Suppressor macrophage treated with lipopolysaccharide for 4 hours (primary cell): Measurements from ENCODE around the gene YPEL2.
"Not testable (repeated sequence)": the region's sequence is repeated elsewhere in the genome, so short reads cannot be mapped to it uniquely, and the experiment has no call there.

ENCODE experiments used
- DNase-seq: peaks from one replicate; pipeline ENCODE4 v3.0.0-alpha.2; 2020

YPEL2 gene

DNA sequence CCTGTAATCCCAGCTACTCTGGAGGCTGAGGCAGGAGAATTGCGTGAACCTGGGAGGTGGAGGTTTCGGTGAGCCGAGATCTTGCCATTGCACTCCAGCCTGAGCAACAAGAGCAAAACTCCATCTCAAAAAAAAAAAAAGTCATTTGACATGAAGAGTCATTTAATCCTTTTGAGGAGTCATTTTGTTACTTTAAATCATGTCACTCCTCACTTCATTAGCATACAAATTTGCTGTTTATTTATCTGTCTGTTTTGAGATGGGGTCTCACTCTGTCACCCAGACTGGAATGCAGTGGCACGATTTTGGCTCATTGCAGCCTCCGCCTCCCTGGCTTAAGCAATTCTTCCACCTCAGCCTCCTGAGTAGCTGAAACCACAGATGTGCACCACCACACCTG is 81.0 kb downstream of the YPEL2 start:
- DNase-seq, result not testable (repeated sequence)

DNA sequence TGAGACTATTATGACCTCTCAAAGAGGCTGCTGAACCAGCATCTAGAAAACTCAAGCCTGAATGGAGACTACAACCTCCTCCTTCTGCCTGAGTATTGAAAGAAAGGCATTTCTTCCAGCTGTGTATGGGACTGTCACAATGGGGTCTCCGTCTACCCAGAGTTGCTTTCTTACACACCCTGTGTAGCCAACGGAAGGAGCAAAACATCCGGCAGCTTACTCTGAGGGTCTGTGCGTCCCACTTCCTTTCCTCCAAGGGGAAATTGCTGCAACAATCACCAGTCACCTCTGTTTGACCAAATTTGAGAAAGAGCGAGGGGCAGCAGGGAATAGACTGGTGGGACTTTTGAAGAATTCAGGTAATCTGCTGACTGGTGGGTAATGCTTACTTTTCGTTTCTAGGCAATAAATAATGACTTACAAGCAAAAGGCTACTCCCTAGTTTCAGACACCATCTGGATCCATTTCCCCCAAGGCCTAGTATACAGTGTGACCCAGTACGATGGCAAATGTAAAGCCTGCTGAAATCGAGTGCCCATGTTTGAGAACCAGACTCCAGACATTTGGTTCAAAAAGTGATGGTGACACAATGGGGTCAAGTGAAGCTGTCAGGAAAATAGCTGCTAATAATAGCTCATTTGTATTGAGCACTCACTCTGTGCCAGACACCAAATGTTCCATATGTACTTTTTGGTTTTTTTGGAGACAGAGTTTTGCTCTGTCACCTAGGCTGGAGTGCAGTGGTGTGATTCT is 81.7 kb downstream of the YPEL2 start:
- no peak for DNase-seq

DNA sequence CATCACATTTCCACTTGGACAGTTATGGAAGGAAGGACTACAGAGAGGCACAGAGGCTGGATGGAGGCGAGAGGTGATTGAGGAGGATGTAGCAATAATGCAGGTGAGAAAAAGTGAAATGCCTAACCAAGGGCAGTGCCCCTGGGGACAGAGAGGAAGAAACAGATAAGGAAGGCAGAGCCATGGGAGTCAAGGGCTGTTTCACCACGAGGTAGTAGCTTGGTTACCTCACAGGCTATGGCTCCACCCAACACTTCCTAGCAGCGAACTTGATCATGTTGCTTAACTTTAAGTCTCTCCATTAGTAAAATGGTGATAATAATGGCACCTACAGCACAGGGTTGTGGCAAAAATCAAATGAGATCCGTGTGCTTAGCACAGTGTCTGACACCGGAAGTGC is 83.9 kb downstream of the YPEL2 start:
- peak; percentile 30 for DNase-seq

DNA sequence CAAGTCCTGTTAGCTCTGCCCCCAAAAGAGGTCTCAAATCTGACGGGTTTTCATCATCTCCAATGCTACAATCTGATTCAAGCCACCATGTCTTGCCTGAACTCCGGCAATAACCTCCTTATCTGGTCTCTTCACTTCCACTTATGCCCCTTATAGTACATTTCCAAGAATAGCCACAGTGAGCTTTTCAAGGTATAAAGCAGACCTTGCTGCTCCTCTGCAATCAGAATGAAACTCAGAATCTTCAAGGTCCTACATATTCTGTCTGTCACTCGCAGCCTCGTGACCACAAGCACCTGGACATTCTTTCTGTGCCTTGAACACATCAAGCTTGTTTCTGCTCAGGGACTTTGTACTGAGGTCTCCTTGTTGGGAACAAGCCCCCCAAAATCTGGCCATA is 84.7 kb downstream of the YPEL2 start:
- DNase-seq, result no peak

GRCh38 chr17:59417452-59417851 is 86.0 kb downstream of the YPEL2 start:
- no peak for DNase-seq

DNA sequence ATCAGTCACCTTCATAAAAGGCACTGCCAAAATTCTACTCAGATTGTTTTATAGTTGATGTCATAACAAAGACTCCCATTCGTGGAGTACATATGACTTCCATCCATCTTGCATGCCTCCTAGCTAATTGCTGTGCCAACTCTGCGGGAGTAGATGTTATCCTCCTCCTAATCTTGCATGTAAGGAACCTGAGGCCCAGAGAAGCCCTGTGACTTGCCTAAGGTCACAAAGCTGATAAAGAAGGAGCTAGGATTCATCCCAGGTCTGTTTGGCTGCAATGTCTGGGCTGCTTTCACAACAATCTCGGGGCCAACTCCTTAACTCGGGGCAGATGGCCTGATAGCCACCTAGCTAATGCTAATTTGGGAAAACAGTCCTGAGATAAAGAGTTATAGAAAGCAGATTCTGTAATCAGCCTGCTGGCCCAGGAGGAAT is 87.3 kb downstream of the YPEL2 start:
- no peak for DNase-seq

GRCh38 chr17:59420901-59421300 is 89.4 kb downstream of the YPEL2 start:
- DNase-seq, result no peak

- DNase-seq, result no peak
Observed at GRCh38 chr17:59421722-59422121, 90.3 kb downstream of the YPEL2 start.

- peak; percentile 49 for DNase-seq
Observed at GRCh38 chr17:59423137-59423724, 91.8 kb downstream of the YPEL2 start.

DNA sequence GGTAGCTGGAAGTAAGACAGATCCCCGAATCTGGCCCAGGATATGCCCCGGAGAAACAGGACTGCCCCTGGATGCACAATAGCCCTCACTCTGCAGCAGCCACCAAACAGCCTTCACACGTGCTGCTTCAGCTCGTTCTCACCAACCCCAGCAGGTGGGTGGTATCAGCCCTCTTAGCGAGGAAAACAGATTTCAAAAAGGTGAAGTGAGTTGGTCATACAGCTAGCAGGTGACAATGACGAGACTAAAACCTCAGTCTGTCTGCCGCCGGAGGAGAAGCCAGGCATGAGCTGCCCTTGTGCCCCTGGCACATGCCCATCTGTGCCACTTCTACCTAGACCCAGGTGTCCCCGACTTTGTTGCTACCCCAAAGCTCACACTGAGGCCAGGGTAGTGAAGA is 92.4 kb downstream of the YPEL2 start:
- DNase-seq, result no peak

DNA sequence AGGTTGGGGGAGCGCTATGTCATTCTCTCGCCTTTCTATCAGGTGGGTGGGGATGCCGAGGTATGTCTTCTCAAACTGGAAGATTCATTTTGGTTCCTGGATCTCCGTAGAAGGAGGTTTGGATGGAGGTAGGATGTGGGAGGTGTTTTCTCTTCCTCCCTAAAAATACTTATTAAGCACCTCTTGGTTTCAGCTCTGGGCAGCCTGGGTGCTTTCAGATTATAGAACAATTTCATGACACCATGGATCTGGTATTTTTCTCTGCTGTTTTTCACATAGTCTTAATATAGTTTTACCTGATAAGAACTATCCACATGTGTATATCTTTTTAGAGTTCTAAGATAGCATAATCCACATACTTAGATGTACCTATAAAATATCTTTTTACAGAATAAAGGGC is 92.9 kb downstream of the YPEL2 start:
- DNase-seq, result no peak

- DNase-seq, result peak; percentile 36
Observed at GRCh38 chr17:59425085-59425931, 93.9 kb downstream of the YPEL2 start.

- no peak for DNase-seq
Observed at GRCh38 chr17:59426031-59426430, 94.6 kb downstream of the YPEL2 start.

DNA sequence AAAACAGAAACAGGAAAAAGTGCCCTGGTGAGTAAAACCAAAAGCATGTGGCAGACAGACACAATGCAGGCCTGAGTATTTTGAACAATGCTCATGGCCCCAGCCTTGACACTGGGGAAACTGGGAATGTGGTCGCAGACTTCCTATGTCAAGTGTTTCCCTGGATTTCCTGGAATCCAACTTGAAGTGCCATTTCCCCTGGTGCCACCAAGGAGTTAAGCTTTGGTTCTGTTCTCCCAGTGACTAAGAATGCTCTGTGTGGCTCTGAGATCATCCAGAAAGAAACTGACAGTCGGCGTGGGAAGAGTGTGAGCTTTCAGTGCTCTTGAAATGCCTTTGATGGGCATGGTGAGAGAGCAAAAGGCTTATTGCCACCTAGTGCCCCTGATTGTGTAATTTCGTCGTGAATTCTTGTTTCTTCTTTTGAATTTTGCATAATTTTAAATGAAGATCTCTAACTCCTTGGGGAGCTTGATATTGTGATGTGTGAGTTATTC is 96.0 kb downstream of the YPEL2 start:
- peak; percentile 97 for DNase-seq

GRCh38 chr17:59427996-59428395 is 96.5 kb downstream of the YPEL2 start:
- DNase-seq, result peak; percentile 68

DNA sequence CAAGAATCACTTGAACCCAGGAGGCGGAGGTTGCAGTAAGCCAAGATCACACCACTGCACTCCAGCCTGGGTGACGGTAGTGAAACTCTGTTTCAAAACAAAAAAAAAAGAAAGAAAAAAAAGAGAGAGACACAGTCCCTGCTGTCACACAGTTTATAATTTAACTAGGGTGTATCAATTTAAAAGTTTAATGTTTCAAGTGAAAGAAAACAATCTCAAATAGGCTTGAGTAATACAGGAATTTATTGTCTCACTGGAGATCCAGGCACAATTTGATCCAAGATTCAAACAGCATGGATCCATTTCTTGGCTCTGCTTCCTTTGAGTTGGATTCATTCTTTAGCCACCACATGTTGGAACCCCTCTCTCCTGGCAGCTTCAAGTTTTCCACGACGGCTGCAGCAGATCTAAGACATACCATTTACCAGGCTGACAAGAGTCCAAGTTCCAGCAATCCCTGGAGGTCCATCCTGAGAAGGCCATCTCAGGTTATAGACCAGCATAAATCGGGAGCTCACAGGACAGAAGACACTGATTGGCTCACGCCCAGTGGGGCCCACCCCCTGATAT is 97.5 kb downstream of the YPEL2 start:
- DNase-seq, result no peak

GRCh38 chr17:59431601-59432000 is 100.1 kb downstream of the YPEL2 start:
- DNase-seq, result peak; percentile 61

GRCh38 chr17:59432657-59433056 is 101.2 kb downstream of the YPEL2 start:
- no peak for DNase-seq

- DNase-seq, result peak; percentile 59
Observed at GRCh38 chr17:59433586-59433985, 102.1 kb downstream of the YPEL2 start.

DNA sequence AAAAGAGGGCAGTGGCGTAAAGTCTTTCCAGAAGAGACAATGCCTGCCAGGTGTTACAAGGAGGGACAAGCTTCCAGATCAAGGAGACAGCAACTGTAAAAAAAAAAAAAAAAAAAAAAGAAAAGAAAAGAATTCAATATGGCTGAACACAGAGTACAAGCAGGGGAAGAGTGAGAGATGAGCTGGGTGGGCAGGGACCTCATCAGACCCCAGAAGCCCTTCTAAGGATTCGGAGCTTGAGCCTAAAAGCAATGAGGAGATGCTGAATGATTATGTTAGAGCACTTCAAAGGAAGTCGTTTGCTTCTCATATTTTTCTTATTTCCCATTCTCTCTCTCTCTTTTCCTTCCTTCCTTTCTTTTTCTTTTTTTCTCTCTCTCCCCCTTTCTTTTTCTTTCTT is 103.0 kb downstream of the YPEL2 start:
- DNase-seq, result no peak

DNA sequence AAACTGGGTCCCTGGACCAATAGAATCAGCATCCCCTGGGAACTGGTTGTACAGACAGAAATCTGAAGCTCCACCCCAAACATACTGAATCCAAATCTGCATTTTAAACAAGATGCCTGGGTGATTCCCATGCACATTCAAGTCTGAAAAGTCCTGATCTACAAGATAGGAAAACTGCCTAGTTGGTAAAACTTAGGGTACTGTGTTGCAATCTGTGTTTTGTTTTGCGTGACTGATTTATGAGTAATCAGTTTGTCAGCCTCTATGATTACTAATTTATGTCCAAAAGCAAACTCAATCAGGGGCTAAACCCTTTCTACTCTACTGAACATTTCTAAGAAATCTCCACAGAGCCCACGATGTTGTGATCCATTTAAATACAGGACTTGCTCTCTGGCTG is 103.8 kb downstream of the YPEL2 start:
- peak; percentile 93 for DNase-seq

GRCh38 chr17:59436900-59437299 is 105.4 kb downstream of the YPEL2 start:
- no peak for DNase-seq

- DNase-seq, result peak; percentile 94
Observed at GRCh38 chr17:59437791-59438281, 106.4 kb downstream of the YPEL2 start.
